HS-27A (cell line): ENCODE measurements around the gene TXNRD2.
"Not testable (repeated sequence)": the region's sequence is repeated elsewhere in the genome, so short reads cannot be mapped to it uniquely, and the experiment has no call there.

Experiments used
- DNase-seq: peaks from one replicate; pipeline ENCODE4 v3.0.0-alpha.2; 2012; ENCODE audit warnings: low read depth, missing footprints

The TXNRD2 gene

GRCh38 chr22:19844377-19845053 lies 97.1 kb downstream of the TXNRD2 start:
- no peak for DNase-seq

- DNase-seq: no peak
Observed at GRCh38 chr22:19843857-19844376, 97.7 kb downstream of the TXNRD2 start.

- DNase-seq: no peak
Observed at GRCh38 chr22:19843107-19843856, 98.3 kb downstream of the TXNRD2 start.

GRCh38 chr22:19842393-19843106 lies 99.1 kb downstream of the TXNRD2 start:
- no peak for DNase-seq

- no peak for DNase-seq
Observed at GRCh38 chr22:19841641-19842392, 99.8 kb downstream of the TXNRD2 start.

- DNase-seq: no peak
Observed at GRCh38 chr22:19840955-19841640, 100.5 kb downstream of the TXNRD2 start.

GRCh38 chr22:19840059-19840458 lies 101.6 kb downstream of the TXNRD2 start:
- no peak for DNase-seq

- no peak for DNase-seq
Observed at GRCh38 chr22:19837915-19838314, 103.7 kb downstream of the TXNRD2 start.

GRCh38 chr22:19836512-19836911 lies 105.1 kb downstream of the TXNRD2 start:
- no peak for DNase-seq

- DNase-seq: no peak
Observed at GRCh38 chr22:19834599-19834998, 107.0 kb downstream of the TXNRD2 start.

GRCh38 chr22:19833327-19833726 lies 108.3 kb downstream of the TXNRD2 start:
- not testable (repeated sequence) for DNase-seq

GRCh38 chr22:19832476-19833108 lies 109.0 kb downstream of the TXNRD2 start:
- no peak for DNase-seq

- not testable (repeated sequence) for DNase-seq
Observed at GRCh38 chr22:19831979-19832378, 109.6 kb downstream of the TXNRD2 start.

- no peak for DNase-seq
Observed at GRCh38 chr22:19831016-19831415, 110.6 kb downstream of the TXNRD2 start.

- DNase-seq: no peak
Observed at GRCh38 chr22:19828035-19828401, 113.6 kb downstream of the TXNRD2 start.

GRCh38 chr22:19827341-19828034 lies 114.1 kb downstream of the TXNRD2 start:
- DNase-seq: no peak

GRCh38 chr22:19826619-19826950 lies 115.0 kb downstream of the TXNRD2 start:
- no peak for DNase-seq

- no peak for DNase-seq
Observed at GRCh38 chr22:19825904-19826618, 115.6 kb downstream of the TXNRD2 start.
